GM18505 (cell line): ENCODE data around the gene DOCK6.
A peak's percentile ranks its signal among the peaks of the same experiment; 100 is the strongest.

Source experiments
- ATAC-seq: cut with Tn5 transposase; IDR thresholded peaks from one replicate; pipeline ENCODE4 v1.9.1; 2021; ENCODE audit not compliant: unreplicated experiment
- POLR2A ChIP-seq: IDR thresholded peaks from 4 replicates; pipeline ENCODE4 v1.6.1; 2011; ENCODE audit warnings: borderline replicate concordance; ENCODE audit not compliant: insufficient read depth, insufficient read length; ENCODE audit errors: extremely low read depth

DOCK6 gene, protein sequence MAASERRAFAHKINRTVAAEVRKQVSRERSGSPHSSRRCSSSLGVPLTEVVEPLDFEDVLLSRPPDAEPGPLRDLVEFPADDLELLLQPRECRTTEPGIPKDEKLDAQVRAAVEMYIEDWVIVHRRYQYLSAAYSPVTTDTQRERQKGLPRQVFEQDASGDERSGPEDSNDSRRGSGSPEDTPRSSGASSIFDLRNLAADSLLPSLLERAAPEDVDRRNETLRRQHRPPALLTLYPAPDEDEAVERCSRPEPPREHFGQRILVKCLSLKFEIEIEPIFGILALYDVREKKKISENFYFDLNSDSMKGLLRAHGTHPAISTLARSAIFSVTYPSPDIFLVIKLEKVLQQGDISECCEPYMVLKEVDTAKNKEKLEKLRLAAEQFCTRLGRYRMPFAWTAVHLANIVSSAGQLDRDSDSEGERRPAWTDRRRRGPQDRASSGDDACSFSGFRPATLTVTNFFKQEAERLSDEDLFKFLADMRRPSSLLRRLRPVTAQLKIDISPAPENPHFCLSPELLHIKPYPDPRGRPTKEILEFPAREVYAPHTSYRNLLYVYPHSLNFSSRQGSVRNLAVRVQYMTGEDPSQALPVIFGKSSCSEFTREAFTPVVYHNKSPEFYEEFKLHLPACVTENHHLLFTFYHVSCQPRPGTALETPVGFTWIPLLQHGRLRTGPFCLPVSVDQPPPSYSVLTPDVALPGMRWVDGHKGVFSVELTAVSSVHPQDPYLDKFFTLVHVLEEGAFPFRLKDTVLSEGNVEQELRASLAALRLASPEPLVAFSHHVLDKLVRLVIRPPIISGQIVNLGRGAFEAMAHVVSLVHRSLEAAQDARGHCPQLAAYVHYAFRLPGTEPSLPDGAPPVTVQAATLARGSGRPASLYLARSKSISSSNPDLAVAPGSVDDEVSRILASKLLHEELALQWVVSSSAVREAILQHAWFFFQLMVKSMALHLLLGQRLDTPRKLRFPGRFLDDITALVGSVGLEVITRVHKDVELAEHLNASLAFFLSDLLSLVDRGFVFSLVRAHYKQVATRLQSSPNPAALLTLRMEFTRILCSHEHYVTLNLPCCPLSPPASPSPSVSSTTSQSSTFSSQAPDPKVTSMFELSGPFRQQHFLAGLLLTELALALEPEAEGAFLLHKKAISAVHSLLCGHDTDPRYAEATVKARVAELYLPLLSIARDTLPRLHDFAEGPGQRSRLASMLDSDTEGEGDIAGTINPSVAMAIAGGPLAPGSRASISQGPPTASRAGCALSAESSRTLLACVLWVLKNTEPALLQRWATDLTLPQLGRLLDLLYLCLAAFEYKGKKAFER (N-terminal part only)

DNA sequence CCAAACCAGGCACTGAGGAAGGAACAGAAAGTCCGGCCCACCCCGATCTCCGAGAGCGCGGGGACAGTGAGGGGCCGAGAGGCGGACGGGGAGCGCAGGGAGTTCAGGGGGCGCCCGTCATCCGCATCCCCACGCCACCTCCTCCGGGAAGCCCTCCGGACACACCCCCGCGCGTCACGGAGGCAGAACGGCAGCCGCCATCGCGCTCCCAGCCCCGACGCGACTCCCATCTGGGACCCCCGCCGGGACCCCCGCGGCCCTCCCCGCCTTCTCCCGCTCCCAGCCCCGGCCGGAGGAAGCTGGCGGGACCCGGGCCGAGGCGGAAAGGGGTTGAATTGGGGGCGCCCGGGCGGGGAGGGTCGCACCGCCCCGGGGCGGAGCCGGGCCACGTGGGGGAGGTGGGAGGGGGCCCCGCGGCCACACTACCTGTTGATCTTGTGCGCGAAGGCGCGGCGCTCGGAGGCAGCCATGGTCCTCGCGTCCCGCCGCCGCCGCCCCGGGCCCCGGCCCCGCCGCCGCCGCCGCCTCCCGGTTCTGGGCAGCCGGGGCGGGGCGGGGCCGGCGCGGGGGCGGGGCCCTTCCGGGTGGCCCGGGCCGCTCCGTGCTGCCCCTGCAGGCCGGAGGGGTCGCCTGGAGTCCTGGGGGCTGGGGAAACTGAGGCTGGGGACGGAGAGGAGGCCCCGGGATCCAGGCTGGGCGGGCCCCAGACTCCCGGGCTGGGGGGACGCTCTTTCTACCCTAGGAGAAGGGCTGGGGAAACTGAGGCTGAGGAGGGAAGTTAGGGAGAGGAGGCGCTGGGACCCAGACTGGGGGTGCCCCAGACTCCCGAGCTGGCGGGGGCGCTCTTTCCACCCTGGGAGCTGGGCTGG is at the start of gene DOCK6:
Gene DOCK6, minus strand, starts transcription at position 554 of the 869 bp plus-strand sequence. Its CDS starts 84 bp downstream, at position 470.
- no peak for ATAC-seq
- TF ChIP-seq POLR2A: no peak

DNA sequence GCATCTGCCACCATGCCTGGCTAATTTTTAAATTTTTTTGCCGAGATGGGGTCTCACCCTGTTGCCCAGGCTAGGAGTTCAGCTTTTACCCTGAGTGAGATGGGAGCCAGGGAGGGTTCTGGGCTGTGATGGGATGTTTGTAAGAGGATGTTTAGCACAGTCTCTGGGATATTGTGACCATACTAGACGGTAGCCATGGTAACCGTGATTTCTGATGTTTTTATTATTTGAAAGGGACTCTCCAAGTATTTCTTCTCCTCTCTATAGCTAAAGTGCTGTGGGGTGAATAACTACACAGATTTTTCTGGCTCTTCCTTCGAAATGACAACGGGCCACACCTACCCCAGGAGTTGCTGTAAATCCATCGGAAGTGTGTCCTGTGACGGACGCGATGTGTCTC is 44.0 kb upstream of the DOCK6 start:
- TF ChIP-seq POLR2A: no peak
- no peak for ATAC-seq

DNA sequence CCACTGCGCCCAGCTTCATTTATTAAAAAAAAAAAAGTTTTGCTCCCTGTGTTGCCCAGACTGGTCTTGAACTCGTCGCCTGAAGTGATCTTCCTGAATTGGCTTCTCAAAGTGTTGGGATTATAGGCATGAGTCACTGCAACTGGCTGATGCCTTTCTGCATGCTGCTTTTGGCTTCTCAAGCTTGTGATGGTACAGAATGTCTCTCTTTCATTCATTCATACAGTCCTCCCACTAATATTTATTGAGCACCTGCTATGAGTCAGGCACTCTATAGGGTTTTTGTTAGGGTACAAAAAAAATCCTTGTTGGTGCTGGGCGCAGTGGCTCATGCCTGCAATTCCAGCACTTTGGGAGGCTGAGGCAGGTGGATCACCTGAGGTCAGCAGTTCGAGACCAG is 42.6 kb upstream of the DOCK6 start:
- no peak for ATAC-seq
- no peak for TF ChIP-seq POLR2A

DNA sequence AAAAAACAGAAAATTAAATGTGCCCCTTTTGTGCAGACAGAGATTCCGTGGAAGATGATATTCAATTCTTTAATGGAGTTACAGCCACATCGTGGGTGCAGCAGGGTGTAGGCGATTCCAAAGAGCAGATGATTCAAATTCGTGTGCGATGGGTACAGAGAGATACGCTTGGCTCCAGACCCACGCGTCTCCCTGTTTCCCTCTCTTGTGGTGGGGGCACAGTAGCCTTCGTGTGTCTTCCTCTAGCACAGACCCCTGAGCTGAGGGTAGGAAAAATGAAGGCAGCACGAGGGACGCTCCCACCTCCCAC is 38.4 kb upstream of the DOCK6 start:
- TF ChIP-seq POLR2A: no peak
- no peak for ATAC-seq

DNA sequence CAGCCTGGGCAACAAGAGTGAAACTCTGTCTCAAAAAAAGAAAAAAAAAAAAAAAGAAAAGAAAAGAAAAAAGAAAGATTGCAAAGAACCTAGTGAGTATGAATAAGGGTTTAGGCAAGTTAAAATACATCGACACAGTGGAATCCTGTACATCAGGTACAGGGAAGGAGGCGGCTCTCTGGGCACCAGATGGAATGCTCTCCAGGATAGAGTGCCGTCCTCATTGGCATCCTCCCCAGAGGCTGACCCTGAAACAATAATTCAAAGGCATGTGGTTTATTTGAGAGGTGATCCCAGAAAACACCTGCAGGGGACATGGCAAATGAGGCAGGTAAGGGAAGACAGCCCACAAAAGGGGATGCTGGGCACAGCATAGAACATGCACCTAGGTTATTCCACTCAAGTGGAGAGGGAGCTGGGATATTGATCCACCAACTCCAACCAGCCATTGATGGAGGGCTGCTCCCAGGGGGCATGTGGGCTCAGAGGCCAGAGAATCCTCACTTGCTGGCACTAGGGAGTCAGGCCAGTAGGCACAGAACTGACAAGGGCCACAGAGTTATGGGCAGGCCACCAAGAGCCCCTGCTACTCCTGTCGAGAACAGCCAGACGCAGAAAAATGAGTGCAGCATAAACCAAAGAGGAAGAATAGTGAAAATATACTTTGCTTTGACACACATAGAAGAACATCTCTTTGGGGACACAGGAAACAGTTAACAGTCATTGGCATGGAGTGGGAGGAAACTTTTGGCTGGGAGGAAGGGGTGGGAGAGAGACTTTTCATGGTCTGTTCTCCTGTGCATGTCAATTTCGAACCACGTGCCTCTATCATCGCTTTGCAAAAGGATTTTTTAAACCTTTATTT is 37.9 kb upstream of the DOCK6 start:
- TF ChIP-seq POLR2A: no peak
- no peak for ATAC-seq

DNA sequence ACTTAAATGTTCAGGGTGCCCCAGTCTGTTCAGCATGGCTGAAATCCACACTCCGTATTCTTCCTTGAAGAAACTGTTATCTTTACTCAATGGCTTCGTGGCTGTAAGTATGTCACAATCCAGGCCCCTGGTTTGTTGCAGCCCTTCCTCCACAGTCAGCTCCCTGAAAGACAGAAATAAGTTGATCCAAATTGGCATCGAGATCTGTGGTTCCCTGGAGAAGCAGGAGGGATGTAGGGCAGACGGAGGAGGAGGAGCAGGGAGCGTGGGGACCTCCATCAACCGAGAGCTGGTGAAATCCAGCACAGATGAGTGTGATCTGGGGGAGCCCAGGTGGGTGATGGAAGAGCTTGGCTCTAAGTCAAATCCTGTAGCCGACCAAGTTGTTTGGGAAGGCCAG is 33.9 kb upstream of the DOCK6 start:
- TF ChIP-seq POLR2A: no peak
- no peak for ATAC-seq

DNA sequence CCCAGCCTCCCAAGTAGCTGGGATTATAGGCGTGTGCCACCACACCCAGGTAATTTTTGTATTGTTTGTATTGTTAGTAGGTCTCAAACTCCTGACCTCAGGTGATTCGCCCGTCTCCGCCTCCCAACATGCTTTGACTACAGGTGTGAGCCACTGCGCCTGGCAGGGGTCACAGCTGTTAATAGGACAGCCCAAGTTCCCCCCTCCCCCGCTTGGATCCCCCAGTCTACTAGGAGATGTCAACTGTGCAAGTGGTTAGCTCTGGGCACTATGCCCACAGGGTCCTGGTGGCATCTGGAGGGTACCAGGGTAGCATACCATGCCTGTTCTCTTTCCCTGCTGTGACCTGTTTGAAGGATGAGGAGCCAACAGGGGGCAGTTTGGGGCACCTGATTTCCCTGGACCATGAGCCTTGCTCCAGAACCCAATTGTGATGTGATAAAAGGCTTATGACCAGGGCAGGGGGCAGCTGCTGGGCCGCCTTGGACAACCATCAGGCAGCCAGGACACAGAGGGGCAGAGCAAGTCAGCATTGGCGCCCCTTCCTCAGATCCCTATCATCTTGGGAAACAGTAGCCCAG is 33.4 kb upstream of the DOCK6 start, which contains the start of gene TSPAN16:
Gene TSPAN16, plus strand, starts transcription at position 496 of the 581 bp plus-strand sequence. CDS start 138 bp downstream, outside the sequence.
- no peak for ATAC-seq
- no peak for TF ChIP-seq POLR2A

DNA sequence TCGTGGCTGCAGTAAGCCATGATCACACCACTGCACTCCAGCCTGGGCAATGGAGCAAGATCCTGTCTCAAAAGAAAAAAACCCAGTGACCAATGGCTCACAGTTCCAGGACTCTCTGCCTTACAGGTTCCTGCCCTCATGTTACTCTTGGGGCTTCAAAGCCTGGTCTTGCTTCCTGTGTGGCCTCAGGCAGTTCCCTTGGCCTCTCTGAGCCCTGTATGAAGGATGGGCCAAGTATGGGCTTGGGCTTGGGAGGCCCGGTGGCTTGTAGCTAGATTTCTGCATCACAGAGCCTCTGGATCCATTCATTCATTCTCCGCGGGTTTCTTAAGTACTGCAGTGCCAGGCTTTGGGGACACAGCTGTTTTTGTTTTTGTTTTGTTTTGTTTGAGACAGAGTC is 32.9 kb upstream of the DOCK6 start:
- ATAC-seq: no peak

DNA sequence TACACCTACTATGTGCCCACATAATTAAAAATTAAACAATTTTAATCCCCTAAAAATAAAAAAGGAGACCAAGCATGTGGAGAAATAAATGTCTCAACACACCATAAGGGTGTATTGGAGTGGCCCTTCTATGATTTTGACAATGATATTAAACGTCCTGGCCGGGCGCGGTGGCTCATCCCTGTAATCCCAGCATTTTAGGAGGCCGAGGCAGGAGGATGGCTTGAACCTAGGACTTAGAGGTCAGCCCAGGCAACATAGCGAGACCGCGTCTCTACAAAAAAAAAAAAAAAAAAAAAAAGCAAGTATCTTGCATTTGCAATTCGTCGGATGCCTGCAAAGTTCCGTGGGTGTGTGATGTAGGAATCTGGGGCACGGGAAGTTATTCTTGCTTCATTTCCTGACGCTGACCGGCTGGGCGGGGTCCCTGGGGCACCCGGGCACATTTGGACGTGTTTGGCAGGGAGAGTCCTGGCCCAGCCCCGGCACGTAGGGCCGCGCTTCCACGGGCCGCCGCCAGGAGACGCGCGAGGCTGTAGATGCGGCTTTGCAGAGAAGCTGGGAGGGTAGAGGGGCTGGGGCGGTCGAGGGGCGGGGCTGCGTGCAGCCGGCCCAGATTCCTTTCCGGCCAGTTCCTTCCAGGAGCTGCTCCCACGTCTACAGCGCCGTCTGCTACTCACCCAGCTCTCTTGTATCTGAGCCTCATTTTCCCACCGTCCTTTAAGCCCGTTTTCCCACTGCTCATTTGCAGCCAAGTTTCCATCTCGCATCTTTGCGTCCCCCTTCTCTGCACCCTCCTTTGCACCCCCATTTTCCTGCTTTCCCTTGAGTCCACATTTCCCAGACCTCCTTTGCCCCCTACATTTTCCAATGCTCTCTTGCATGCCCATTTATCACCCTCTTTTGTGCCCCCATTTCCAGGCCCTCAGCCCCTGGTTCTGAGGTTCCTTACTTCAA is 31.4 kb upstream of the DOCK6 start:
- peak; percentile 59 for ATAC-seq
- no peak for TF ChIP-seq POLR2A

More for the DNA sequence above, 32.9 kb upstream of the DOCK6 start:
- TF ChIP-seq POLR2A: no peak

DNA sequence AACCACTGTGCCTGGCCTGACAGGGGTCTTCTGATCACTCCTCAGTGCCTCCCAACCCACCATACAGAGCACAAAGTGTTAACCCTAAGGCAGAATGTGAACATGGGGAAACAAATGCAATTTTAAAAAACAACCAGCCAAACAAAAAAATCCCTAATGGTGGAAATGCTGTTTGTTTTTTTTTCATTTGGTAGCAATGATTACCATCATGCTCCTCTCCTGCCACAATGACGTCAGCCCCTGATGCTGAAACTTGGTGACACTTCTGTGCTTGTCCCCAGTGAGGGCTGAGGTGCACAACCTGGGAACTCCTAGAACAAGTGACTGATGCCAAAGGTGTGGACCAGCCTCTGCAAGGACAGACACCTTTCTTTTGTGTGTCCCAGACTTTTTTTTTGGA is 29.7 kb upstream of the DOCK6 start:
- TF ChIP-seq POLR2A: no peak
- ATAC-seq: no peak
